ENCODE results near the gene SPAG16. TPM values are rescaled to one million over a fixed set of nuclear protein-coding genes. Genes with fewer than 3 reads are reported as not detected.

The SPAG16 gene
- total RNA-seq, 1 experiment from 2014 or later = 13.0 TPM

- Histone ChIP-seq H3K27ac (ENCODE audit: low read length) (no peak overlapping the region), H3K27me3 (ENCODE audit: control insufficient read depth, insufficient read depth, low read length) (no peaks in the 10 kb centered on the region), H3K36me3 (ENCODE audit: control insufficient read depth, insufficient read depth, low read length) (no peaks in the 10 kb centered on the region), H3K4me1 (ENCODE audit: control insufficient read depth, insufficient read depth, low read length) (no peaks in the 10 kb centered on the region), H3K4me3 (ENCODE audit: low read depth in 2 of 2, low read length in 2 of 2) (no peak overlapping the region), H3K9me3 (ENCODE audit: control insufficient read depth, insufficient read depth, low read depth, low read length) (no peaks in the 10 kb centered on the region)
- in situ Hi-C loops (cut with HindIII; ENCODE audit: low pct_unique_long_range_greater_than_20kb, low sequenced_read_pairs) (no loop called here), intact Hi-C loops (cut with micrococcal nuclease; ENCODE audit: unreplicated experiment) (no loop called here)
- POLR2A ChIA-PET = no interaction called here
- no TSS peak for BruUV-seq (replicated peaks)
- CTCF ChIA-PET = no interaction called here
- DNase-seq (ENCODE audit: low read depth, low spot score) (no peak), ATAC-seq (no peak)
- TF ChIP-seq REST (IDR thresholded peaks at IDR 0.05; ENCODE audit: insufficient read depth in 1 of 2, low read depth in 2 of 2, low read length in 1 of 2) (no peak), SIN3A (IDR thresholded peaks at IDR 0.05; ENCODE audit: borderline replicate concordance, insufficient read depth, low read depth, low read length) (no peak), TCF7L2 (IDR thresholded peaks at IDR 0.05; ENCODE audit: low read depth, low read length) (no peak), CTCF (IDR thresholded peaks at IDR 0.05) (no peak), POLR2AphosphoS5 (IDR thresholded peaks at IDR 0.05; ENCODE audit: low read depth, low read length) (no peak)
These were observed 342.9 kb downstream of the SPAG16 start for GRCh38 chr2:213627054-213627710.

- DNase-seq (ENCODE audit: low read depth, low spot score) (no peak), ATAC-seq (no peak)
- POLR2A ChIA-PET = no interaction called here
- Histone ChIP-seq H3K27ac (ENCODE audit: low read length) (no peak overlapping the region), H3K9me3 (ENCODE audit: control insufficient read depth, insufficient read depth, low read depth, low read length) (no peaks in the 10 kb centered on the region), H3K4me3 (ENCODE audit: low read depth in 2 of 2, low read length in 2 of 2) (no peak overlapping the region), H3K4me1 (ENCODE audit: control insufficient read depth, insufficient read depth, low read length) (no peaks in the 10 kb centered on the region), H3K27me3 (ENCODE audit: control insufficient read depth, insufficient read depth, low read length) (no peaks in the 10 kb centered on the region), H3K36me3 (ENCODE audit: control insufficient read depth, insufficient read depth, low read length) (no peaks in the 10 kb centered on the region)
- in situ Hi-C loops (cut with HindIII; ENCODE audit: low pct_unique_long_range_greater_than_20kb, low sequenced_read_pairs) = no loop called here
- intact Hi-C loops (cut with micrococcal nuclease; ENCODE audit: unreplicated experiment) = no loop called here
- TF ChIP-seq TCF7L2 (IDR thresholded peaks at IDR 0.05; ENCODE audit: low read depth, low read length) (no peak), REST (IDR thresholded peaks at IDR 0.05; ENCODE audit: insufficient read depth in 1 of 2, low read depth in 2 of 2, low read length in 1 of 2) (no peak), POLR2AphosphoS5 (IDR thresholded peaks at IDR 0.05; ENCODE audit: low read depth, low read length) (no peak)
- BruUV-seq (replicated peaks) = no TSS peak
- CTCF ChIA-PET = no interaction called here
These were observed 343.7 kb downstream of the SPAG16 start for GRCh38 chr2:213627835-213628460.

Measured in Panc1 (cell line).